Measurements from ENCODE around the gene VAT1L. TPM values are rescaled to one million over a fixed set of nuclear protein-coding genes. Genes with fewer than 3 reads are reported as not detected.
A peak's percentile ranks its signal among the peaks of the same experiment; 100 is the strongest.

The VAT1L gene
- total and polyA plus RNA-seq, 4 donors = 0.17 to 0.98 (median 0.26) TPM

- TF ChIP-seq ATF3 (IDR thresholded peaks at IDR 0.05) (no peak), SP1 (IDR thresholded peaks at IDR 0.05) (no peak), RXRA (IDR thresholded peaks at IDR 0.05) (peak in 1 of 2 donors; percentile 17), NR2F2 (IDR thresholded peaks at IDR 0.05) (no peak)
These were observed 5.7 kb upstream of the VAT1L start (continued) for GRCh38 chr16:77782694-77783093.

DNA sequence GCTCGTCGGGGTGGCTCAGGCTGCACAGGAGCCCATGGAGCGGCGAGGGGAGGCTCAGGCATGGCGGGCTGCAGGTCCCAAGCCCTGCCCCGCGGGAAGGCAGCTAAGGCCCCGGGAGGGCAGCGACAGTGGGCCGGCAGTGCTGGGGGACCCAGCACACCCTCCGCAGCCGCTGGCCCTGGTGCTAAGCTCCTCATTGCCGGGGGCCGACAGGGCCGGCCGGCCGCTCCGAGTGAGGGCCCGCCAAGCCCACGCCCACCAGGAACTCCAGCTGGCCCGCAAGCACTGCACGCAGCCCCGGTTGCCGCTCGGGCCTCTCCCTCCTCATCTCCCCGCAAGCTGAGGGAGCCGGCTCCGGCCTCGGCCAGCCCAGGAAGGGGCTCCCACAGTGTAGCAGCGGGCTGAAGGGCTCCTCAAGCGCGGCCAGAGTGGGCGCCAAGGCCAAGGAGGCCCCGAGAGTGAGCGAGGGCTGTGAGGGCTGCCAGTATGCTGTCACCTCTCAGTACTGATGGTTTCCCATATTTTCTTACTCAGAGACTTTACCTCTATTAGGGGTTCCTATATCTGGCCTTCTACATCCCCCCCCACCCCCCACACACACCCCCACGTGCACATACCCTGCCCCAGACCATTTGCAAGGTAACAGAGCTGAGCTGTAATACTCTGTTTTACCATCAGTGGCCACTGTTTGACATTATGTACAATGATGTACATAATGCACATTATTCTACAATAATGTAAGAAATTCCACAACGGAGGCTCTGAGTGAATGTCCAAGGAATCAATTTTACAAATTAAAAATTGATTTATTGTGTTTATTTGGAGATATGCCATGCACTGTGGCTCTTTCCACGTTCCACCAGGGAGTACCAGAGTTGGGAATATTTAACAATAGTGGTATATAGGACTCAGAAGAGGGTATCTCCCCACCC is 3.7 kb upstream of the VAT1L start:
- peaks cover 0 to 5% (median 0%) of the 10 kb centered on the region in 4 donors for H3K27me3 ChIP-seq (ENCODE audit: control insufficient read depth in 4 of 4, insufficient read depth in 4 of 4, low read length in 3 of 4)
- H3K9me3 ChIP-seq (ENCODE audit: control insufficient read depth in 4 of 4, low read length in 3 of 4) = no peaks in the 10 kb centered on the region
- H3K36me3 ChIP-seq (ENCODE audit: control insufficient read depth in 4 of 4, insufficient read depth in 3 of 4, low read depth in 1 of 4, low read length in 3 of 4) = no peaks in the 10 kb centered on the region
- H3K4me1 ChIP-seq (ENCODE audit: control insufficient read depth in 4 of 4, insufficient read depth in 4 of 4, low read length in 3 of 4) = peaks cover 6 to 17% (median 11%) of the 10 kb centered on the region in 4 donors
- WGBS = 91% methylated on average over 38 of the region's 38 CpGs
- H3K9ac ChIP-seq (ENCODE audit: low read depth in 1 of 2, low read length in 2 of 2) = no peak overlapping the region
- TF ChIP-seq CTCF (IDR thresholded peaks at IDR 0.05; ENCODE audit: low read depth, low read length, missing input control) (peak; percentile 33), NR2F2 (IDR thresholded peaks at IDR 0.05) (no peak)
- DNase-seq (ENCODE audit: low spot score) = no peak
- no peak overlapping the region for H3K4me3 ChIP-seq (ENCODE audit: low read depth in 1 of 3, low read length in 3 of 3)
- H3K27ac ChIP-seq (ENCODE audit: low read depth in 1 of 2, low read length in 2 of 2) = no peak overlapping the region

GRCh38 chr16:77785373-77785764 is 3.0 kb upstream of the VAT1L start:
- Histone ChIP-seq H3K4me3 (ENCODE audit: low read depth in 1 of 3, low read length in 3 of 3) (no peak overlapping the region), H3K27me3 (ENCODE audit: control insufficient read depth in 4 of 4, insufficient read depth in 4 of 4, low read length in 3 of 4) (peaks cover 0 to 5% (median 0%) of the 10 kb centered on the region in 4 donors), H3K27ac (ENCODE audit: low read depth in 1 of 2, low read length in 2 of 2) (no peak overlapping the region), H3K9me3 (ENCODE audit: control insufficient read depth in 4 of 4, low read length in 3 of 4) (no peaks in the 10 kb centered on the region), H3K36me3 (ENCODE audit: control insufficient read depth in 4 of 4, insufficient read depth in 3 of 4, low read depth in 1 of 4, low read length in 3 of 4) (no peaks in the 10 kb centered on the region), H3K4me1 (ENCODE audit: control insufficient read depth in 4 of 4, insufficient read depth in 4 of 4, low read length in 3 of 4) (peaks cover 6 to 17% (median 11%) of the 10 kb centered on the region in 4 donors), H3K9ac (ENCODE audit: low read depth in 1 of 2, low read length in 2 of 2) (no peak overlapping the region)
- no peak for DNase-seq (ENCODE audit: low spot score)
- TF ChIP-seq HNF4A (conservative IDR thresholded peaks at IDR 0.05) = no peak
- TF ChIP-seq, protein P1, sequence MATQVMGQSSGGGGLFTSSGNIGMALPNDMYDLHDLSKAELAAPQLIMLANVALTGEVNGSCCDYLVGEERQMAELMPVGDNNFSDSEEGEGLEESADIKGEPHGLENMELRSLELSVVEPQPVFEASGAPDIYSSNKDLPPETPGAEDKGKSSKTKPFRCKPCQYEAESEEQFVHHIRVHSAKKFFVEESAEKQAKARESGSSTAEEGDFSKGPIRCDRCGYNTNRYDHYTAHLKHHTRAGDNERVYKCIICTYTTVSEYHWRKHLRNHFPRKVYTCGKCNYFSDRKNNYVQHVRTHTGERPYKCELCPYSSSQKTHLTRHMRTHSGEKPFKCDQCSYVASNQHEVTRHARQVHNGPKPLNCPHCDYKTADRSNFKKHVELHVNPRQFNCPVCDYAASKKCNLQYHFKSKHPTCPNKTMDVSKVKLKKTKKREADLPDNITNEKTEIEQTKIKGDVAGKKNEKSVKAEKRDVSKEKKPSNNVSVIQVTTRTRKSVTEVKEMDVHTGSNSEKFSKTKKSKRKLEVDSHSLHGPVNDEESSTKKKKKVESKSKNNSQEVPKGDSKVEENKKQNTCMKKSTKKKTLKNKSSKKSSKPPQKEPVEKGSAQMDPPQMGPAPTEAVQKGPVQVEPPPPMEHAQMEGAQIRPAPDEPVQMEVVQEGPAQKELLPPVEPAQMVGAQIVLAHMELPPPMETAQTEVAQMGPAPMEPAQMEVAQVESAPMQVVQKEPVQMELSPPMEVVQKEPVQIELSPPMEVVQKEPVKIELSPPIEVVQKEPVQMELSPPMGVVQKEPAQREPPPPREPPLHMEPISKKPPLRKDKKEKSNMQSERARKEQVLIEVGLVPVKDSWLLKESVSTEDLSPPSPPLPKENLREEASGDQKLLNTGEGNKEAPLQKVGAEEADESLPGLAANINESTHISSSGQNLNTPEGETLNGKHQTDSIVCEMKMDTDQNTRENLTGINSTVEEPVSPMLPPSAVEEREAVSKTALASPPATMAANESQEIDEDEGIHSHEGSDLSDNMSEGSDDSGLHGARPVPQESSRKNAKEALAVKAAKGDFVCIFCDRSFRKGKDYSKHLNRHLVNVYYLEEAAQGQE (IDR thresholded peaks at IDR 0.05) = no peak
- no peak for TF ChIP-seq RAD21 (IDR thresholded peaks at IDR 0.05)
- no peak for TF ChIP-seq FOXA1 (IDR thresholded peaks at IDR 0.05)
- TF ChIP-seq NR2F2 (IDR thresholded peaks at IDR 0.05) = no peak
- no peak for TF ChIP-seq GABPA (IDR thresholded peaks at IDR 0.05 in 1 of 2, conservative IDR thresholded peaks at IDR 0.05 in 1 of 2)
- TF ChIP-seq ATF3 (IDR thresholded peaks at IDR 0.05) = no peak
- TF ChIP-seq CTCF (IDR thresholded peaks at IDR 0.05; ENCODE audit: low read depth, low read length, missing input control) = no peak
- TF ChIP-seq MAX (IDR thresholded peaks at IDR 0.05) = no peak
- no peak for TF ChIP-seq FOXA2 (IDR thresholded peaks at IDR 0.05)
- no peak for TF ChIP-seq JUND (IDR thresholded peaks at IDR 0.05)
- WGBS = 81% methylated on average over 2 of the region's 2 CpGs
